NCI-H1105 treated with DMSO at 0.1 percent for 48 hours (cell line): Measurements from ENCODE around the gene HENMT1.
"Not testable (repeated sequence)": the region's sequence is repeated elsewhere in the genome, so short reads cannot be mapped to it uniquely, and the experiment has no call there.

Source experiments
- DNase-seq: peaks from one replicate; lab custom pipeline; 2025; lab: John Stamatoyannopoulos, UW

HENMT1 gene

GRCh38 chr1:108671143-108671542 lies 10.2 kb upstream of the HENMT1 start:
- no peak for DNase-seq

GRCh38 chr1:108670131-108670773 lies 9.4 kb upstream of the HENMT1 start:
- DNase-seq = no peak

GRCh38 chr1:108669679-108670078 lies 8.8 kb upstream of the HENMT1 start:
- no peak for DNase-seq

- no peak for DNase-seq
Measured at GRCh38 chr1:108668777-108669176, 7.9 kb upstream of the HENMT1 start.

- DNase-seq = not testable (repeated sequence)
Measured at GRCh38 chr1:108667422-108667821, 6.5 kb upstream of the HENMT1 start.

- DNase-seq = no peak
Measured at GRCh38 chr1:108665771-108666170, 4.9 kb upstream of the HENMT1 start.

GRCh38 chr1:108665067-108665466 lies 4.2 kb upstream of the HENMT1 start:
- DNase-seq = no peak

- no peak for DNase-seq
Measured at GRCh38 chr1:108664481-108664880, 3.6 kb upstream of the HENMT1 start.

GRCh38 chr1:108663074-108663473 lies 2.2 kb upstream of the HENMT1 start:
- no peak for DNase-seq

- no peak for DNase-seq
Measured at GRCh38 chr1:108657356-108658080, 3.4 kb downstream of the HENMT1 start.

- DNase-seq = no peak
Measured at GRCh38 chr1:108653431-108654105, 7.3 kb downstream of the HENMT1 start.

- DNase-seq = no peak
Measured at GRCh38 chr1:108646648-108647269, 14.1 kb downstream of the HENMT1 start.

- DNase-seq = no peak
Measured at GRCh38 chr1:108646265-108646647, 14.6 kb downstream of the HENMT1 start.

GRCh38 chr1:108645564-108646184 lies 15.2 kb downstream of the HENMT1 start:
- DNase-seq = no peak

- no peak for DNase-seq
Measured at GRCh38 chr1:108644984-108645383, 15.9 kb downstream of the HENMT1 start.

- peak; percentile 72 for DNase-seq
Measured at GRCh38 chr1:108643492-108644335, 17.2 kb downstream of the HENMT1 start.

GRCh38 chr1:108640863-108641262 lies 20.0 kb downstream of the HENMT1 start:
- DNase-seq = not testable (repeated sequence)

- no peak for DNase-seq
Measured at GRCh38 chr1:108639899-108640560, 20.9 kb downstream of the HENMT1 start.

GRCh38 chr1:108636876-108637275 lies 24.0 kb downstream of the HENMT1 start:
- no peak for DNase-seq

- DNase-seq = no peak
Measured at GRCh38 chr1:108634521-108634920, 26.4 kb downstream of the HENMT1 start.

- no peak for DNase-seq
Measured at GRCh38 chr1:108628665-108629064, 32.2 kb downstream of the HENMT1 start.
